Ovary (tissue), 9 donors: Measurements from ENCODE around the gene TNRC6C. TPM values are rescaled to one million over a fixed set of nuclear protein-coding genes. Genes with fewer than 3 reads are reported as not detected.
"Not testable (repeated sequence)": the region's sequence is repeated elsewhere in the genome, so short reads cannot be mapped to it uniquely, and the experiment has no call there.

ENCODE experiments used
- DNase-seq, 5 donors: peaks; one replicate each; pipeline ENCODE4 v3.0.0-alpha.2; 2019 to 2020
- H3K27ac ChIP-seq, 2 donors: fragments of 200-600 bp; one replicate each; pipeline versions ENCODE4 v1.5.1 to v1.8.0; 2019 to 2022
- H3K27me3 ChIP-seq: fragments of 200-600 bp; one replicate; pipeline ENCODE4 v1.8.0; 2022
- H3K36me3 ChIP-seq: fragments of 200-600 bp; sonication (generic); one replicate; pipeline ENCODE4 v1.5.1; 2019
- H3K4me1 ChIP-seq: one replicate; pipeline ENCODE4 v1.8.1; 2013; ENCODE audit warnings: mild to moderate bottlenecking, moderate library complexity; ENCODE audit not compliant: insufficient read depth
- H3K4me3 ChIP-seq: fragments of 200-600 bp; sonication (generic); one replicate; pipeline ENCODE4 v1.5.1; 2017
- H3K9me3 ChIP-seq, 2 donors: fragments of 200-600 bp in 1 of 2; sonication (generic) in 1 of 2; one replicate each; pipeline versions ENCODE4 v1.5.1 to v1.8.1; 2013 to 2019; ENCODE audit warnings: mild to moderate bottlenecking in 1 of 2, moderate library complexity in 1 of 2
- CTCF ChIP-seq, 3 donors: fragments of 450-650 bp in 2 of 3; fragments of 200-600 bp in 1 of 3; IDR thresholded peaks; one replicate each; pipeline versions ENCODE4 v1.5.1 to v1.8.0; 2016 to 2022; ENCODE audit warnings: antibody characterized with exemption in 3 of 3, mild to moderate bottlenecking in 1 of 3
- EP300 ChIP-seq: sonication (generic); formaldehyde crosslinking; IDR thresholded peaks from one replicate; pipeline ENCODE4 v1.6.1; 2017; ENCODE audit warnings: antibody characterized with exemption
- POLR2A ChIP-seq: fragments of 450-650 bp; IDR thresholded peaks from one replicate; pipeline ENCODE4 v1.6.1; 2017; ENCODE audit warnings: antibody characterized with exemption, mild to moderate bottlenecking, moderate library complexity
- WGBS, 3 donors: extraction: QIAGEN DNeasy Blood & Tissue Kit in 1 of 3; methylation state at CpG; one replicate each; pipeline versions ENCODE4 v1.1.5 to v1.1.7; 2013 to 2017; 5-methylcytosine and 5-hydroxymethylcytosine counted together
- intact Hi-C, 4 donors: fragments of 100-400 bp; cut with DNase I; formaldehyde crosslinking; loops; one replicate each; pipeline versions ENCODE4 v1.11.0 to v1.15.1; 2022 to 2023
- polyA plus RNA-seq, 2 donors: library from polyadenylated mRNA; stranded (reverse); fragments of 200-250 nt in 1 of 2; fragments of 350-450 nt in 1 of 2; fragmentation: Illumina TruSeq in 1 of 2; extraction: RNeasy Lipid Tissue Mini Kit (QIAGEN cat#74804) in 1 of 2; gene quantifications; one replicate each; pipeline ENCODE4 v1.2.3, GENCODE V29; 2013 to 2014
- total RNA-seq, 7 donors: library from RNA; depleted of rRNA in 2 of 7; stranded (reverse); fragments of >200 nt in 2 of 7; fragmentation: NEBNext Ultra II Directional in 3 of 7; extraction: Animal tissue kit (Norgen Biotek cat#: 25700) in 3 of 7; gene quantifications; one replicate each; pipeline versions ENCODE4 v1.1.0 to v1.2.4, GENCODE V29; 2016 to 2023
- donor health status: DM: no; HTN: no; CAD: no; lungs with moderate emphysema.
- donor health status: DM: no; HTN: no; CAD: no.
- donor health status: Bipolar disorder and iron deficiency.
- donor health status: DM: yes; HTN: yes; CAD: no.
- donor health status: DM: no; HTN: no; CAD: no.
- donor health status: DM: yes; HTN: yes; CAD: no.

The TNRC6C gene
- total and polyA plus RNA-seq, 9 donors: 8.7 to 45.3 (median 32.5) TPM

GRCh38 chr17:78081551-78081950 is 123.0 kb downstream of the TNRC6C start:
- intact Hi-C loops: no loop called here
- no peak overlapping the region for H3K27ac ChIP-seq
- H3K36me3 ChIP-seq: no peaks in the 10 kb centered on the region
- DNase-seq: no peak
- H3K9me3 ChIP-seq: no peaks in the 10 kb centered on the region
- TF ChIP-seq POLR2A (no peak), EP300 (no peak), CTCF (IDR thresholded peaks at IDR 0.05) (no peak)
- no peaks in the 10 kb centered on the region for H3K27me3 ChIP-seq
- H3K4me3 ChIP-seq: no peak overlapping the region
- 55 to 66% (median 66%) methylated on average over 3 of the region's 3 CpGs for WGBS, 3 donors
- no peaks in the 10 kb centered on the region for H3K4me1 ChIP-seq

DNA sequence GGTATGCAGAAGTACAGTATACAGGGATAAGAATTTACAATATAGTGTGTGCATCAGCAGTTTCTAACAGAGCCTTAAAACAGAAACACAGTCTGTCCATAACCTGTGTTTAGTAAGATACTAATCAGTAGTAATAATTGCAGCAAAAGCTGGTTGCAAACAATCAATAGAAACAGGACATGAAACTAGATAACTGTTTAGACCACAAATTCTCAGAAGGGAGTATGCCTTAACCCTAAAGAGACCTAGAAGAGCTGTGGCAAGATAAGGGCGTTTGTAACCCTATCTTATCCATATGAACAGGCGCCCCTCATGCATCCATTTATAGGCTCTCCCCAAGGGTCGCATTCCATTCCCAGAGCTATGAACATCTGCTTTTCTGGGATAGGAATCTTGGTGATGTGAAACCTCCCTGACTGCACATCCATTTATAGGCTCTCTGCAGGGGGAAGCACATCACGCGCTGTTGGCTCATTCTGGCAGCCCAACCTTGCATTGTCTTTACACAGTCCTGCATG is 123.9 kb downstream of the TNRC6C start:
- DNase-seq, intact Hi-C loops, H3K4me3 ChIP-seq, H3K9me3 ChIP-seq, H3K4me1 ChIP-seq, H3K36me3 ChIP-seq, H3K27ac ChIP-seq, H3K27me3 ChIP-seq: not testable (repeated sequence)
- 74 to 80% (median 77%) methylated on average over 5 of the region's 5 CpGs for WGBS, 3 donors

DNA sequence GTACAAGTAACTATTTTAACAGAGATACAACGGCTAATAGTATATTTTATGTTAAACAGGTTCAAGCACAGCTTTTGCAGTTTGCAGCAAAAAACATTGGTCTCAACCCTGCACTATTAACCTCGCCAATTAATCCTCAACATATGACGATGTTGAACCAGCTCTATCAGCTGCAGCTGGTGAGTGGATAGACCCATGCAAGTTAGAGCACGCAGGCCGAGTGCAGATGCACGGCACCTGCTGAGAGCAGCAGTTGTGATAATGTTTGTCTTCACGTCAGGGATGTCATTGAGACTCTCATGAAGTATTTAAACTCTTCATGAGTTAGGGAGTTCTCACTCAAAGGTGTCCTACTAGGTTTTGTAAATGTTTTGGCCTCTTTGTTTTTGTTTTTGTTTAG is 124.5 kb downstream of the TNRC6C start:
- no peaks in the 10 kb centered on the region for H3K36me3 ChIP-seq
- no peak overlapping the region for H3K27ac ChIP-seq
- 82 to 86% (median 86%) methylated on average over 7 of the region's 7 CpGs for WGBS, 3 donors

DNA sequence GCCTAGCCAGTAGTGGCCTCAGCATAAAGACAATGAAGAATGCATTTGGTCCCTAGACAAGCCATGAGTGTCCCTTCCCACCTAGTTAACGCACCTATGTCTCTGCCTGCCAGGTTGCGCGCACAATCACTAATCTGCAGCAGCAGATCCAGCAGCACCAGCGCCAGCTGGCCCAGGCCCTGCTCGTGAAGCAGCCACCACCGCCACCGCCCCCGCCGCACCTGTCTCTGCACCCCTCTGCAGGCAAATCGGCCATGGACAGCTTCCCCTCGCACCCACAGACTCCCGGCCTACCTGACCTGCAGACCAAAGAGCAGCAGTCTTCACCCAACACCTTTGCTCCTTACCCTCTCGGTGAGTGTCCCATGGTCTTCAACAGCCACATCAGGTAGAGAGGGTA is 128.2 kb downstream of the TNRC6C start:
- Histone ChIP-seq H3K4me1 (no peaks in the 10 kb centered on the region), H3K9me3 (no peaks in the 10 kb centered on the region), H3K36me3 (no peaks in the 10 kb centered on the region), H3K27ac (no peak overlapping the region), H3K4me3 (no peak overlapping the region), H3K27me3 (no peaks in the 10 kb centered on the region)
- TF ChIP-seq CTCF (IDR thresholded peaks at IDR 0.05): no peak
- TF ChIP-seq EP300: no peak
- no peak for TF ChIP-seq POLR2A
- WGBS, 3 donors: 89 to 94% (median 94%) methylated on average over 13 of the region's 13 CpGs
- DNase-seq: no peak
- intact Hi-C loops: no loop called here

More for the DNA sequence above, 124.5 kb downstream of the TNRC6C start:
- Histone ChIP-seq H3K4me1 (no peaks in the 10 kb centered on the region), H3K27me3 (no peaks in the 10 kb centered on the region), H3K9me3 (no peaks in the 10 kb centered on the region), H3K4me3 (no peak overlapping the region)
- intact Hi-C loops: no loop called here
- no peak for DNase-seq
- no peak for TF ChIP-seq POLR2A
- no peak for TF ChIP-seq CTCF (IDR thresholded peaks at IDR 0.05)
- no peak for TF ChIP-seq EP300

DNA sequence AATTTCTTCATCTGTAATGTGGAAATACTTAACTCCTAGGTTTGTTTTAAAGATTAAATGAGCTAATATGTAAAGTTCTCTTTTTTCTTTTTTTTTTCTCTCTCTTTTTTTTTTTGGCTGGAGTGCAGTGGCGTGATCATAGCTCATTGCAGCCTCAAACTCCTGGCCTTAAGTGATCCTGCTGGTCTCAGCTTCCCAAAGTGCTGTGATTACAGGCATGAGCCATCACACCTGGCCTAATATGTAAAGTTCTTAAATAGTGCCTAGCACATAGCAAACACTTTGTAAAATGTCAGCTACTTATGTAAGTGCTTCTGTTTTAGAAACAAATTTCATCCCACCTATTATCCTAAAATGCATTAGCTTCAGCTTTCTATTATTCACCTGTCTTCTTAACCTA is 130.0 kb downstream of the TNRC6C start:
- Histone ChIP-seq H3K9me3 (no peaks in the 10 kb centered on the region), H3K36me3 (no peaks in the 10 kb centered on the region), H3K4me3 (no peak overlapping the region)

More for the DNA sequence above, 130.0 kb downstream of the TNRC6C start:
- no peak overlapping the region for H3K27ac ChIP-seq
- H3K27me3 ChIP-seq: no peaks in the 10 kb centered on the region
- intact Hi-C loops: no loop called here
- DNase-seq: no peak
- 43 to 94% (median 91%) methylated on average over 1 of the region's 1 CpG for WGBS, 3 donors
- H3K4me1 ChIP-seq: no peaks in the 10 kb centered on the region
- no peak for TF ChIP-seq EP300
- TF ChIP-seq POLR2A: no peak
- no peak for TF ChIP-seq CTCF (IDR thresholded peaks at IDR 0.05)
